ENCODE results near the gene SLITRK3. TPM values are rescaled to one million over a fixed set of nuclear protein-coding genes. Genes with fewer than 3 reads are reported as not detected.

SLITRK3 gene
- total RNA-seq (2021; ENCODE audit: unreplicated experiment) (not detected), Bru-seq, nascent RNA (percentile 7 among the genes with signal in this experiment), BruChase-seq, experiment 1, labeled RNA remaining after a 6-hour chase (percentile 16 among the genes with signal in this experiment), BruChase-seq, experiment 2, labeled RNA remaining after a 2-hour chase (percentile 11 among the genes with signal in this experiment)
- not detected in 2 replicates for polyA plus RNA-seq (2012)
- long read RNA-seq, result 0 reads

- no peak within 1 kb of the TSS for H3K27ac ChIP-seq (ENCODE audit: low read depth, low read length)
- no peak within 1 kb of the TSS for H3K9ac ChIP-seq (ENCODE audit: low read length)
- no peaks in the 10 kb centered on the region for H4K20me1 ChIP-seq (ENCODE audit: insufficient read depth)
- ATAC-seq (no peak), DNase-seq (ENCODE audit: low read depth, low spot score) (no peak)
- ChIA-PET POLR2A (no interaction called here), RAD21 (ENCODE audit: low non-redundant PET in 1 of 2, low total read pairs in 2 of 2, uncharacterized antibody in 2 of 2, unreplicated experiment in 2 of 2) (no interaction called here), CTCF (no interaction called here)
- BruUV-seq (replicated peaks), result no TSS peak
- H3K9me3 ChIP-seq (ENCODE audit: control insufficient read depth in 1 of 2, insufficient read depth in 1 of 2, low read depth in 1 of 2, low read length in 2 of 2), result no peaks in the 10 kb centered on the region
- no peaks in the 10 kb centered on the region for H3K36me3 ChIP-seq (ENCODE audit: control insufficient read depth in 1 of 2, insufficient read depth in 2 of 2, low read length in 2 of 2)
- intact Hi-C loops (cut with micrococcal nuclease), result no loop called here
- no peak within 1 kb of the TSS for H3K4me3 ChIP-seq (replicated peaks in 1 of 2; ENCODE audit: low read depth in 1 of 2, low read length in 2 of 2)
- H3K79me2 ChIP-seq (ENCODE audit: insufficient read depth, low read length), result no peaks in the 10 kb centered on the region
- H2AFZ ChIP-seq (ENCODE audit: low read depth, low read length, poor library complexity, severe bottlenecking), result no peak within 1 kb of the TSS
- no peak within 1 kb of the TSS for H3K4me2 ChIP-seq (ENCODE audit: low read length)
- TF ChIP-seq POLR2AphosphoS5 (IDR thresholded peaks at IDR 0.05; ENCODE audit: low read depth, low read length) (no peak), SRF (IDR thresholded peaks at IDR 0.05; ENCODE audit: low read depth) (no peak), YY1 (IDR thresholded peaks at IDR 0.05; ENCODE audit: extremely low read depth, insufficient replicate concordance, low read depth, low read length) (no peak), EGR1 (IDR thresholded peaks at IDR 0.05; ENCODE audit: low read depth) (no peak), TCF7L2 (IDR thresholded peaks at IDR 0.05; ENCODE audit: borderline replicate concordance, extremely low read depth, insufficient read depth, insufficient read length) (no peak), CTCF (IDR thresholded peaks at IDR 0.05 in 2 of 3, conservative IDR thresholded peaks at IDR 0.05 in 1 of 3; ENCODE audit: borderline replicate concordance in 1 of 3, insufficient read depth in 1 of 3, low read depth in 2 of 3, low read length in 2 of 3) (no peak), JUND (IDR thresholded peaks at IDR 0.05) (no peak), ZFX (IDR thresholded peaks at IDR 0.05) (no peak), EZH2phosphoT487 (IDR thresholded peaks at IDR 0.05; ENCODE audit: borderline replicate concordance) (no peak), CBX3 (IDR thresholded peaks at IDR 0.05; ENCODE audit: low read depth) (no peak), ELF1 (IDR thresholded peaks at IDR 0.05; ENCODE audit: borderline replicate concordance, low read depth) (no peak), CEBPB (IDR thresholded peaks at IDR 0.05; ENCODE audit: low read depth) (no peak), POLR2A (IDR thresholded peaks at IDR 0.05; ENCODE audit: borderline replicate concordance, extremely low read depth, insufficient read depth, insufficient read length) (no peak), REST (IDR thresholded peaks at IDR 0.05; ENCODE audit: low read depth) (no peak), SIN3A (IDR thresholded peaks at IDR 0.05; ENCODE audit: low read depth) (no peak)
- TF ChIP-seq, protein P1, sequence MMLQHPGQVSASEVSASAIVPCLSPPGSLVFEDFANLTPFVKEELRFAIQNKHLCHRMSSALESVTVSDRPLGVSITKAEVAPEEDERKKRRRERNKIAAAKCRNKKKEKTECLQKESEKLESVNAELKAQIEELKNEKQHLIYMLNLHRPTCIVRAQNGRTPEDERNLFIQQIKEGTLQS (IDR thresholded peaks at IDR 0.05), result no peak
- TF ChIP-seq, protein P2, sequence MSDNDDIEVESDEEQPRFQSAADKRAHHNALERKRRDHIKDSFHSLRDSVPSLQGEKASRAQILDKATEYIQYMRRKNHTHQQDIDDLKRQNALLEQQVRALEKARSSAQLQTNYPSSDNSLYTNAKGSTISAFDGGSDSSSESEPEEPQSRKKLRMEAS (IDR thresholded peaks at IDR 0.05), result no peak
- TF ChIP-seq, protein P3, sequence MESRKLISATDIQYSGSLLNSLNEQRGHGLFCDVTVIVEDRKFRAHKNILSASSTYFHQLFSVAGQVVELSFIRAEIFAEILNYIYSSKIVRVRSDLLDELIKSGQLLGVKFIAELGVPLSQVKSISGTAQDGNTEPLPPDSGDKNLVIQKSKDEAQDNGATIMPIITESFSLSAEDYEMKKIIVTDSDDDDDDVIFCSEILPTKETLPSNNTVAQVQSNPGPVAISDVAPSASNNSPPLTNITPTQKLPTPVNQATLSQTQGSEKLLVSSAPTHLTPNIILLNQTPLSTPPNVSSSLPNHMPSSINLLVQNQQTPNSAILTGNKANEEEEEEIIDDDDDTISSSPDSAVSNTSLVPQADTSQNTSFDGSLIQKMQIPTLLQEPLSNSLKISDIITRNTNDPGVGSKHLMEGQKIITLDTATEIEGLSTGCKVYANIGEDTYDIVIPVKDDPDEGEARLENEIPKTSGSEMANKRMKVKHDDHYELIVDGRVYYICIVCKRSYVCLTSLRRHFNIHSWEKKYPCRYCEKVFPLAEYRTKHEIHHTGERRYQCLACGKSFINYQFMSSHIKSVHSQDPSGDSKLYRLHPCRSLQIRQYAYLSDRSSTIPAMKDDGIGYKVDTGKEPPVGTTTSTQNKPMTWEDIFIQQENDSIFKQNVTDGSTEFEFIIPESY (IDR thresholded peaks at IDR 0.05; ENCODE audit: extremely low read depth, insufficient replicate concordance, low read length), result no peak
- no peaks in the 10 kb centered on the region for H3K4me1 ChIP-seq (ENCODE audit: control insufficient read depth in 1 of 2, insufficient read depth in 2 of 2, low read length in 2 of 2)
- no peaks in the 10 kb centered on the region; the same call in 1 of the 2 replicates for H3K9me2 ChIP-seq (ENCODE audit: insufficient read depth)
- H3K27me3 ChIP-seq (ENCODE audit: insufficient read depth, low read length), result no peaks in the 10 kb centered on the region
These were observed at the start of gene SLITRK3 for GRCh38 chr3:165195640-165196576. Gene SLITRK3 (minus strand): TSS chr3:165196384. CDS start chr3:165190830, 5,554 bp downstream.
